Transverse colon (tissue), 4 donors: ENCODE data around the gene PSMF1. TPM values are rescaled to one million over a fixed set of nuclear protein-coding genes. Genes with fewer than 3 reads are reported as not detected.

Experiments used
- DNase-seq: peaks from one replicate; pipeline ENCODE4 v3.0.0-alpha.2; 2019
- H3K27ac ChIP-seq, 4 donors: fragments of 200-600 bp; sonication (generic); 2 replicates each; pipeline ENCODE4 v1.5.1; 2016 to 2018; ENCODE audit warnings: inconsistent platforms in 4 of 4
- H3K27me3 ChIP-seq: fragments of 200-600 bp; sonication (generic); 2 replicates; pipeline ENCODE4 v1.5.1; 2017; ENCODE audit warnings: inconsistent platforms
- H3K36me3 ChIP-seq, 4 donors: fragments of 200-600 bp; sonication (generic); 2 replicates each; pipeline ENCODE4 v1.5.1; 2017 to 2019; ENCODE audit warnings: inconsistent platforms in 4 of 4
- H3K4me1 ChIP-seq, 4 donors: fragments of 200-600 bp; sonication (generic); 2 replicates each; pipeline ENCODE4 v1.5.1; 2017 to 2020; ENCODE audit warnings: inconsistent platforms in 4 of 4
- H3K4me3 ChIP-seq, 4 donors: fragments of 200-600 bp; sonication (generic); 1 replicate in 1 of 4; 2 replicates in 3 of 4; pipeline versions ENCODE4 v1.5.1 to v1.6.1; 2017 to 2019; ENCODE audit warnings: inconsistent platforms in 4 of 4
- H3K9me3 ChIP-seq, 2 donors: fragments of 200-600 bp; sonication (generic); 2 replicates each; pipeline ENCODE4 v1.5.1; 2017 to 2019; ENCODE audit warnings: inconsistent platforms in 2 of 2
- EP300 ChIP-seq: sonication (generic); formaldehyde crosslinking; IDR thresholded peaks from one replicate; pipeline ENCODE4 v1.6.1; 2017; ENCODE audit warnings: antibody characterized with exemption, low read depth
- POLR2A ChIP-seq: fragments of 450-650 bp; IDR thresholded peaks from one replicate; pipeline ENCODE4 v1.6.1; 2016; ENCODE audit warnings: antibody characterized with exemption, mild to moderate bottlenecking, moderate library complexity
- POLR2AphosphoS5 ChIP-seq, 3 donors: sonication (generic); formaldehyde crosslinking; IDR thresholded peaks; one replicate each; pipeline ENCODE4 v1.6.1; 2016; ENCODE audit warnings: antibody characterized with exemption in 3 of 3
- WGBS, 2 donors: methylation state at CpG; one replicate each; pipeline ENCODE4 v1.1.5; 2018; ENCODE audit warnings: low coverage in 1 of 2; 5-methylcytosine and 5-hydroxymethylcytosine counted together
- in situ Hi-C, 4 donors: fragments of 200-750 bp; cut with MboI; loops; one replicate each; pipeline versions ENCODE4 v1.15.0 to v1.15.1; 2017; ENCODE audit warnings: low sequenced_read_pairs in 3 of 4, low pct_ligation_motif_present in 1 of 4, low pct_unique_long_range_greater_than_20kb in 1 of 4
- intact Hi-C: fragments of 100-400 bp; cut with DNase I; formaldehyde crosslinking; loops from one replicate; pipeline ENCODE4 v1.15.1; 2023; ENCODE audit warnings: low total_unique reads
- total RNA-seq, 4 donors: library from RNA; depleted of rRNA; stranded (reverse); fragments of >200 nt; gene quantifications; one replicate each; pipeline ENCODE4 v1.1.0, GENCODE V29; 2016
- TF ChIP-seq, protein P1 (sequence below), 5 experiments: fragments of 200-600 bp in 3 of 5; fragments of 450-650 bp in 2 of 5; sonication (generic) in 3 of 5; IDR thresholded peaks; 1 replicate in 2 of 5; 2 replicates in 3 of 5; pipeline ENCODE4 v1.5.1; 2016 to 2017; ENCODE audit warnings: antibody characterized with exemption in 5 of 5, inconsistent platforms in 3 of 5, mild to moderate bottlenecking in 2 of 5, moderate library complexity in 1 of 5

The PSMF1 gene
- total RNA-seq, 4 donors from 2014 or later = 55.1 to 173 (median 120) TPM

GRCh38 chr20:1191299-1191698 is 72.9 kb downstream of the PSMF1 start:
- no peak for DNase-seq
- TF ChIP-seq, protein P1, sequence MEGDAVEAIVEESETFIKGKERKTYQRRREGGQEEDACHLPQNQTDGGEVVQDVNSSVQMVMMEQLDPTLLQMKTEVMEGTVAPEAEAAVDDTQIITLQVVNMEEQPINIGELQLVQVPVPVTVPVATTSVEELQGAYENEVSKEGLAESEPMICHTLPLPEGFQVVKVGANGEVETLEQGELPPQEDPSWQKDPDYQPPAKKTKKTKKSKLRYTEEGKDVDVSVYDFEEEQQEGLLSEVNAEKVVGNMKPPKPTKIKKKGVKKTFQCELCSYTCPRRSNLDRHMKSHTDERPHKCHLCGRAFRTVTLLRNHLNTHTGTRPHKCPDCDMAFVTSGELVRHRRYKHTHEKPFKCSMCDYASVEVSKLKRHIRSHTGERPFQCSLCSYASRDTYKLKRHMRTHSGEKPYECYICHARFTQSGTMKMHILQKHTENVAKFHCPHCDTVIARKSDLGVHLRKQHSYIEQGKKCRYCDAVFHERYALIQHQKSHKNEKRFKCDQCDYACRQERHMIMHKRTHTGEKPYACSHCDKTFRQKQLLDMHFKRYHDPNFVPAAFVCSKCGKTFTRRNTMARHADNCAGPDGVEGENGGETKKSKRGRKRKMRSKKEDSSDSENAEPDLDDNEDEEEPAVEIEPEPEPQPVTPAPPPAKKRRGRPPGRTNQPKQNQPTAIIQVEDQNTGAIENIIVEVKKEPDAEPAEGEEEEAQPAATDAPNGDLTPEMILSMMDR (IDR thresholded peaks at IDR 0.05) = no peak
- no peak for TF ChIP-seq EP300
- TF ChIP-seq POLR2A = no peak
- no peak for TF ChIP-seq POLR2AphosphoS5 (IDR thresholded peaks at IDR 0.05)
- Histone ChIP-seq H3K4me3 (no peak overlapping the region), H3K27ac (no peak overlapping the region), H3K27me3 (no peaks in the 10 kb centered on the region), H3K36me3 (no peaks in the 10 kb centered on the region), H3K4me1 (peaks cover 0 to 8% (median 8%) of the 10 kb centered on the region in 4 donors), H3K9me3 (no peaks in the 10 kb centered on the region)
- in situ Hi-C loops = no loop called here
- WGBS, 2 donors = 82 to 96% methylated on average over 3 of the region's 3 CpGs
- intact Hi-C loops = no loop called here

GRCh38 chr20:1195226-1195625 is 76.8 kb downstream of the PSMF1 start:
- WGBS, 2 donors = 70% methylated on average over 1 of the region's 1 CpG; no CpG with 5 or more reads in 1 of the 2 donors
- in situ Hi-C loops (no loop called here), intact Hi-C loops (no loop called here)
- no peaks in the 10 kb centered on the region for H3K4me1 ChIP-seq
- no peak overlapping the region for H3K27ac ChIP-seq
- no peaks in the 10 kb centered on the region for H3K27me3 ChIP-seq
- no peak for TF ChIP-seq EP300
- TF ChIP-seq POLR2A = no peak
- no peak for TF ChIP-seq POLR2AphosphoS5 (IDR thresholded peaks at IDR 0.05)
- TF ChIP-seq, protein P1 (IDR thresholded peaks at IDR 0.05) = no peak
- H3K4me3 ChIP-seq = no peak overlapping the region
- H3K9me3 ChIP-seq = no peaks in the 10 kb centered on the region
- no peak for DNase-seq
- no peaks in the 10 kb centered on the region for H3K36me3 ChIP-seq

GRCh38 chr20:1196634-1197033 is 78.2 kb downstream of the PSMF1 start:
- Histone ChIP-seq H3K9me3 (no peaks in the 10 kb centered on the region), H3K4me1 (no peaks in the 10 kb centered on the region), H3K4me3 (no peak overlapping the region), H3K27me3 (no peaks in the 10 kb centered on the region), H3K36me3 (no peaks in the 10 kb centered on the region), H3K27ac (no peak overlapping the region)
- WGBS, 2 donors = 76% methylated on average over 2 of the region's 2 CpGs; no CpG with 5 or more reads in 1 of the 2 donors
- DNase-seq = no peak
- in situ Hi-C loops = no loop called here
- TF ChIP-seq POLR2AphosphoS5 (IDR thresholded peaks at IDR 0.05) (no peak), EP300 (no peak), POLR2A (no peak)
- TF ChIP-seq, protein P1 (IDR thresholded peaks at IDR 0.05) = no peak
- intact Hi-C loops = no loop called here

DNA sequence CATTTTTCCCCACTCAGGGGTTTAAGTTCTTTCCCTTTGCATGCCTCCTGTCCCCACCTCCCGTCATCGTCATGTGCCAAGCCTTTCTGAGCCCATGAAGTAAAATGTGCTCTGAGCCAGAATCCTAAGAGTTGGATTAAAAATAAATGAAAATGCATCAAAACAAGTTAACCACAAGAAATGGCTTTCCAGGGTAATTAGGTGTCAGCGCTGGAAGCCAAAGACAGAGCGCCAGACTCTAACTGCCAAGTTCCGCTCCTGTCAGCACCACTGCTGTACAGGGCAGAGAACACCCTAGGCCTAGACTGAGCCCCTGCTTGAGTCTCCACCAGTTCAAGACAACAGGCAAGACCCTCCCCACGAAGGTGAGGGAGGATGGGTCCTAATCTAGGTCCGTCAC is 79.4 kb downstream of the PSMF1 start:
- WGBS, 2 donors = 79 to 96% methylated on average over 4 to 7 of the region's 7 CpGs
- in situ Hi-C loops (no loop called here), intact Hi-C loops (no loop called here)
- no peaks in the 10 kb centered on the region for H3K4me1 ChIP-seq
- H3K27me3 ChIP-seq = no peaks in the 10 kb centered on the region
- no peak overlapping the region for H3K27ac ChIP-seq
- H3K9me3 ChIP-seq = no peaks in the 10 kb centered on the region
- H3K4me3 ChIP-seq = no peak overlapping the region
- DNase-seq = no peak
- no peaks in the 10 kb centered on the region for H3K36me3 ChIP-seq
- no peak for TF ChIP-seq POLR2A
- no peak for TF ChIP-seq POLR2AphosphoS5 (IDR thresholded peaks at IDR 0.05)
- TF ChIP-seq, protein P1 (IDR thresholded peaks at IDR 0.05) = no peak
- no peak for TF ChIP-seq EP300
